Measurements from ENCODE around the gene ACTR3C.
"Not testable (repeated sequence)": the region's sequence is repeated elsewhere in the genome, so short reads cannot be mapped to it uniquely, and the experiment has no call there.

- not testable (repeated sequence) for TF ChIP-seq CTCF (IDR thresholded peaks at IDR 0.05 in 4 of 5, conservative IDR thresholded peaks at IDR 0.05 in 1 of 5); POLR2A (IDR thresholded peaks at IDR 0.05)
These were observed 116.5 kb downstream of the ACTR3C start for GRCh38 chr7:150206848-150207247.
